AG20443 (cell line): Measurements from ENCODE around the gene AGPAT4.

ENCODE experiments used
- DNase-seq: peaks from one replicate; pipeline ENCODE4 v3.0.0; 2012; ENCODE audit warnings: low spot score, mixed read lengths

The AGPAT4 gene

DNA sequence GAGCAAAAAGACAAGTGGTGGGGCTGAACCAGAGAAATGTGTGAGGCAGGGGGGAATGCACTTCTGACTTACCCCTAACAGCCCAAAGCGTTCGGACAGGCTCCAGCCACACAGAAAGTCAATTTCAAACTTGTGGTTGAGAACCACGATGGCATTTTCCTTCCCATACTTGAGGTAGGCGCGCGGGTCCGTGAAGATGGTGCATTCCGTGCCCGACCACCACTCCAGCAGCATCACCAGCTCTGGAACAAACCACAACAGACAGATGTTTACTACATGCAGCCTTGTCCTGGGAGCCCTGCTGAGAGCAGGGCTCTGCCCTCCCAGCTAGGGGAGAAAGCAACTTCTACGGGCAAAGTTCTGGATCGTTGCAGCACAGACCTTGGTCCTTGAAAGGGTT lies 107.7 kb downstream of the AGPAT4 start:
- no peak for DNase-seq

DNA sequence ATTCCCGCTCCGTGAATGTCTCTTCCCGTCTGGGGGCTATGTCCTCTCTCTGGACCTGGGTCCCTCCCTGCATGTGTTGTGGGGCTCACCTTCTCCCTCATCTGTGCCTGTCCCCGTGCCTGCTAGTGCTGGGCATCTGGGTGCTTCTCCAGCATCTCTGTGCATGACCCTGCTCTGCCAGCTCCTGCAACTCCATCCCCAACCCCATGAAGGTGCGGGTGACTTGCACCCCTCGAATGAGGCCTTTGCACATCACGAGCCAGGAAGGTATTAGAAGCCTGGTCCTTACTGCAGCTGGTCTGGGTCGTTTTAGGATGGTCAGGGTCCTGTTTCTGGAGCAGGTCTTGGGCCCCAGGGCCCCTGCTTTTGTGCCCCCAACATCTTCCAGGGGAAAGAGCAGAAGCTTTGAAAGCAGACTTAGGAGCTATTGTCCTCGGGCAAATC lies 109.7 kb downstream of the AGPAT4 start:
- DNase-seq: no peak

DNA sequence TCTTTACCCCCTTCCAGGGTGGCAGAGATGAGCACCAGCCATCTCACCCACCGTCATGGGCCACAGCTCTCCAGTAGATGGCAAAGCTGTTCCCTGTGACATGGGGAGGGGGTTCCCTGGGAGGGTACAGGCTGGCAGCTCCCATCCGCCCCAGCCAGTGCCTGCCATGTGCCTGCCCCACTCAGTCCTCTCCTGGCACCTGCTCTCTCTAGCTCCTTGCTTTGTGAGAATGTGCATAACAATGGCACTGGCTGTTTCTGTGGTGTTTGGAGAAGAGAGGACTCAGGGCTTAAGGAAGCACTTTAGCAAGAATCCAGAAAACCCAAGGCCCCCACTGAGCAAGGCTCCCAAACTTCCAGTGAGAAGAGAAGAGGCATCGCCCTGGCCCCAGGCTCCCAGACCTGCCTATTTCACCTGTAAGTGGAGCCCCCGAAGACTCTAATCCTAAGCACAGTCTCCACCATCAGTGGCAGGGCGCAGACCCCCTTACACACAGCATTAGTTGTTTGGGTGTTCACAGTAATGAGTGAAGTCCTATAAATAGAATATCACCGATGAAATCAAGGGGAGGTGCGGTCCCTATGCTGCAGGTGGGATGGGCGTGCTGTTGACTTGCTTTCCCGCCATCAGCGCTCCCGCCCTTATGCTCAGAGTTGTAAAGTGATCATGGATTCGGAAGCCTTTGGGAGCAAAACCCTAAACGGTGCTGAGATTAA lies 110.2 kb downstream of the AGPAT4 start:
- no peak for DNase-seq

DNA sequence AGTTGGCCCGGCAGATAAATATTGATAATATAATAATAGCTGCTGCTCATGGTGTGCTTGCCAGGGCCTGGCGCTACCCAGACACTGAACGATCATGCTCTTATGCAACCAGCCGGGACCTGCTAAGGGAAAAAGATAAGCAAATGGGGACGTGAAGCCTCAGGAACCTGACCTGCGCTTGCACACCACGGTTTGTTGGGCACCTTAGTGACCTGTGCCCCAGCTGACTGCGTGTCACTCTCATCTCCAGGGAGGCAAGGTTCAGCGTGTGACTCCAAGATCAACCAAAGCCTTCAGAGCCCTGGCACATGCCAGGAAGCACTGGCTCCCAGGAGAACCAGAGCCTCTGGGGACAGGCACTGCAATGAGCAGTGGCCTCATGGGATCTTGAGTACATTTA lies 111.1 kb downstream of the AGPAT4 start:
- no peak for DNase-seq

DNA sequence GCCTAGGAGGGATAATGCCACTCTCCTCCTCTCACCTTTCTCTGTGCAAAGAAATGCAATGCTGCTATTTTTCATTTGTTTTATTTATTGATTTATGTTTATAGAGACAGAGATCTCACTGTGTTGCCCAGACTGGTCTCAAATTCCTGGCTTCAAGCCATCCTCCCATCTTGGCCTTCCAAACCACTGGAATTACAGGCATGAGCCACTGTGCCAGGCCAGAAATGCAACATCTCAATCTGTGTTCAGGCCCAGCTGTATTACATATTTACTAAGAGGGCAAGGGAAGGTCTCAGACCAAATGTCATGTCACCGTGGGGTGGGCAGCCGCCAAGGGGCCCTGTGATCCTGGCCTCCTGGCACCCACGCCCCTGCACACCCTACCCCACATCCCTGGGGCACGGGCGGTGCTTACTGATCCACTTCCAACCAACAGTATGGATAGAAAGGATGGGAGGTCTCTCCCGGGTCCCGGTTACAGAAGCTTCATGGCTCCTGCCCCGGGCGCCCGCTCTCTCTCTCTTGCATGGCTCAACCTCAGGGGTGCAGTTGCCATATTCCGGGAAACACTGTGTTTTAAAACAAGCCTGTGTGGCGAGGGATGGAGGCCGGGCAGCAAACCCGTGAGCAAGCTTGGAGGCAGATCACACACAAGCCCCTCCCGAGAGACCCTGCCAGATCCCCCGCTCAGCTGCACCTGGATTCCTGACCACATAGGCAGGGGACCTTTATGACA lies 111.8 kb downstream of the AGPAT4 start:
- DNase-seq: peak; percentile 66

DNA sequence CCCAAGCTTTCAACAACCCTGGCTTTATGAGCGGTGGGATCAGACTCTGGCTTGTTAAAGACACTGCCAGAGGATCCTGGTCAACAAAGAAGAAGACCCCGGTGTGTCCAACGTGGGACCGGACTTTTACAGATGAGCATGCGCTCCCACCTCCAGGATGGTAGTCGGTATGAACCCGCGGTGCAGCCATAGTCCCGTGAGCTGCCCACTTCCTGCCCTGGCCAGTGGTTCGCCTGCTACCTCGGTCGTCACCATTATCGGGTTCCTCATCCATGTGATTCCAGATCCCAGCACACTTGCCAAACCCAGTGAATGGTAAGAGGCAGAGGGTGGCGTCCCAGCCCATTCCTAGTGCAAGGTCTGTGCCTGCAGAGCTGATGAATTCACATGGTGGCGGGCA lies 112.7 kb downstream of the AGPAT4 start:
- DNase-seq: no peak

DNA sequence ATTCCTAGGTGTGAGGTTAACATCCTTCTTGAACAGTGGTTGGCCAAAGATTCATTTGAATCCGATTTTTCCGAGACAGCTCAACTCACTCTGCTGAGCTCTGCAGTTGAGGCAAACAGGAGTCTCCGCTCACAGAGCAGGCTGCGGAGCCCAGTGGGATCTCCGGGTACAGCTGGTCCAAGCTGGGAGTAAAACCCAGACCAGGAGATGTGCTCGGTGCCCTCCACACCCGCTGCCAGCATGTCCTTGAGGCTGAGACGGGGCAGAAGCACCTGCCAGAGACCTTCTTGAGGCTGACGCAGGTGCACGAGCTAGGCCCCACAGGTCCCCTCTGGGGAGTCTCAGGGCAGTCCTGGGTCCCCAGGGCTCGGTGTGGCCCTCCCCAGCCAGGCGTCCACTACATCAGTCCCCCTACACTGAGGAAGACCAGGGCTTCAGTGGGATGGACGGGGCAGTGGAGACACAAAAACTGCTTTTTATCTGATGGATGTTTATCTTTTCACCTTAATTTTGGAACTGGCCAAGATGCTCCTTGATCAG lies 119.0 kb downstream of the AGPAT4 start:
- DNase-seq: no peak

DNA sequence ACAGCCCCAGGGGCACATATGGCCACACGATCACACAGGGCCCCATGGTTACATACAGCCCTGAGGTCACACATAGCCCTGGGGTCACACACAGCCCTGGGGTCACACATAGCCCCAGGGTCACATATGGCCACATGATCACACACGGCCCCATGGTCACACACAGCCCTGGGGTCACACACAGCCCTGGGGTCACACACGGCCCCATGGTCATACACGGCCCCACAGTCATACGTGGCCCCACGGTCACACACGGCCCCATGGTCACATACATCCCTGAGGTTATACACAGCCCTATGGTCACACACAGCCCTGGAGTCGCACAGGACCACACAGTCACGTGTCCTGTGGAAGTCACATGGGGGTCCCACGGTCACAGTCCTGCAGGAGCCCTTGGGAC lies 120.1 kb downstream of the AGPAT4 start:
- no peak for DNase-seq

DNA sequence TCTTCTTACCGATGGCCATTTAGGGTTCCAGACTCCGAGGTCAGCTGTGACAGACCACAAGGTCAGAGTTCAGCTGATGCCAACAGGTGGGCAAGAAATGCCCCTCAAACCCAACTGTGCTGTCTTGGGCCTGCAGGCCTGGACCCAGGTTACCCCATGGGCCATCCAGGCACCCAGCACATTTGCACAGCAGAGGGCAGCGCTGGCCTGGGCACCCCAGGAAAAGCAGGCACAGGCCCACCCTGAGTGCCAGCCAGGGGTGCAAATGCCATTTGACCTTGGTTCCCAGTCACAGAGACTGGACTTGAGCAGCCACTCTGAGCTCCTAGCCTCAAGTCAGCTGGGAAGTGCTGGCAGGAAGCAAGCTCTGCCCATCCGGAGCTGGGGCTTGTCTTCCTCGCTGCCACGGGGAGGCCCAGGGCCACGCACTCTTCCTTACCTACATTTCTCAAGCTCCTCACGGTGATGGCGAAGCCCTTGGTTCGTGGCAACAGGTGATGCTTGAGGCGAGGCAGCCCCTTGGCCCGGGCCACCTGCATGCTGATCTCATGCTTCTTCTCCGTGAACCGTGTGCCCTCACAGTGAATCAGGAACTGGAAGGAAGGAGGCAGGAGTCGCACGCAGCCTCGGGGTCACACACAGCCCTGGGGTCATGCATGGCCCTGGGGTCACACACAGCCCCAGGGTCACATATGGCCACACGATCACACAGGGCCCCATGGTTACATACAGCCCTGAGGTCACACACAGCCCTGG lies 120.8 kb downstream of the AGPAT4 start:
- peak; percentile 68 for DNase-seq

DNA sequence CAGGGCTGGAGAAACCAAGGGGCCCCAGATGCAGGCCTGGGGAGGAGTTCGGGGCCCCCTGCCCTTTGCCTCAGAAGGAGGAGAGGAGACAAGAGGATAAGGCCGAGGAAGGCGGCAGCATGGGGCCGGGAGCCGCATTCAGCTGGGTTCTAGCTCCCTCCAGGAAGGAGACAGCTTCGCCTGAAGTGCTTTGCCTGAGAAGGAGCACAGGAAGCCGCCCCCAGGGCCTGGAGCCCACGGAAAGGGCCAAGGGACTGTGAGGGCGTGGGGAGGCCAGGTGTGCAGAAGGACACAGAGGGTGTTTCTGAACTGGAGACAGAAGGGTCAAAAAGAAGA lies 121.4 kb downstream of the AGPAT4 start:
- DNase-seq: no peak

DNA sequence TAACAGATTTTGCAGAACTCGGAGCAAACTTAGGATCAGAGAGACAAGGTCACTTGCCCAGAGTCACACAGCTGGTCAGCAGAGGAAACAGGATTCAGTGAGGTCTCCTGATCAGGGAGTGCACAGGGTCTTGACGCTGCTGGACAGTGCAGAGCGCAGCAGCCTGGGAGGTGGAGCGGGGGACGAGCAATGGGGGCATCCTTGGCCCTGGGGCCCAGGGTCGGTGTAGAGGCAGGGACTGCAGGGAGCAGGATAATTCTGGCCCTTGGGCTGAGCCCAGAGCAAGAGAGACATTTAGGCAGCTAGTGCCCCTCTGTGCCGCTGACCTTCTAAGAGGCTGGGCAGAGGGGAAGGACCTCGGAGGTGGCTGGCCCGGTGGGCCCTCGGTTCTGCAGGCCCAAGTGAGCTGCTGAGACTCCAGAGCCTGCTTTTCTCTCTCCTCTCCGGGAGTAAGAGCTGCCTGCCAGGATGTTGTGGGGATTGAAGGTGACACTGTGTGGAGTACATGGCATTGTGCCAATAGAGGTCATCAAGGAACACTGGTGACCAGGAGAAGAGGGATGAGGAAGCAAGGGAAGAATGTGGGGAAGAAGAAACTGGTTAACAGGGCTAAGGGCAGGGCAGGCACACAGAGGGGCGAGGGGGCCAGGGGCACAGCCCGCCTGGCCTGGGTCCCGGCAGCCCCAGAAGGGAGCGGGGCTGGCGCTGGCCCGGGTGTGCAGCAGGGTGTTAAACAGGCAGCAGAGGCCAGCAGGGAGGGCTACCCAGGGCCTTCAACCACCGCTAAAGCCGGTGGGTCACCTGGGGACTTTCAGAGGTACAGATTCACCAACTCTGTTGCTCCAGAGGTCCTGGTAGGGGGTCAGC lies 122.0 kb downstream of the AGPAT4 start:
- DNase-seq: no peak

DNA sequence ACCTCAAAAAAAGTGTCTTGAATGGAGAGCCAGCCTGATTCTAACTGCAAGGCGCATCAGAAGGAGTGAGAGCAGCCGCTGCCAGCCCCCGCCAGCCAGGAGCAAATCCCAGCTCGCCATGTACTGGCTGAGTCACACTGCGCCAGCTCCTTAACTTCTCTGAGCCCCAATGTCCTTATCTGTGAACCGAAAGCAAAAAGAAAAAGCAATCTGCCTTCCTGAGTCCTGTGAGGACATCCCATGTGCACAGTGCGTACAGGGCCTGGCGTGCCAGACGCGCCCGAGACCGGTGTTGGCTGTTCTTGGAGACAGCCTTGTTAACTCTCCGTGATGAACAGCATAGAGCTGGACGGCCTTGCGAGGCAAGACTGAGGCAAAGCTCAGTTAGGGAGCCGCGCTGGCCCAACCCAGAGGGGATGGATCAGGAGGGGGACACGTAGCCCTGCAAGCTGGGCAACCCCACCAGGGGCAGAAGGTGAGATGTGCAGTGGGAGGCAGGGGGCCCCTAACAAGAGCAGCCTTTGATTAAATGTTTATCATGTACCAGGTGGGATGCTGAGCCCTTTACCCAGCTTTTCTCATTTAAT lies 122.7 kb downstream of the AGPAT4 start:
- no peak for DNase-seq

DNA sequence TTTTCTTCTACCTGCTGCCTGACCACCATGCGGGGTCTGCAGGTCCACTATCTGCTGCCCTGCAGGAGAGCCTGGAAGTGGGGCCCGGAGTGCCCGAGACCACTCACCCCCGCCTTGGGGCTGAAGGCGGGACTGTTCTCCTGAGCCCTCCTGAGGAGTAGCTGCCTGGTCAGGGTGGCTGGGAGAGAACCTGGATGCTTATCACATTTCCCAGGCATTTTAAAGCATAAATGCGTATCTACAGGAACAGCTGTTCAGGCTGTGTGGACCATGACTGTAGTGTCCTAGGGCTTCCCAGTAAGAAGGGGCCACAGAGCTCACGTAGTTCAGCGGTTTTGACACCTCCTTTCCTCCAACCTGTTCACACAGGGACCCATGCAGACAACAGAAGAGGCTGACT lies 123.3 kb downstream of the AGPAT4 start:
- no peak for DNase-seq

DNA sequence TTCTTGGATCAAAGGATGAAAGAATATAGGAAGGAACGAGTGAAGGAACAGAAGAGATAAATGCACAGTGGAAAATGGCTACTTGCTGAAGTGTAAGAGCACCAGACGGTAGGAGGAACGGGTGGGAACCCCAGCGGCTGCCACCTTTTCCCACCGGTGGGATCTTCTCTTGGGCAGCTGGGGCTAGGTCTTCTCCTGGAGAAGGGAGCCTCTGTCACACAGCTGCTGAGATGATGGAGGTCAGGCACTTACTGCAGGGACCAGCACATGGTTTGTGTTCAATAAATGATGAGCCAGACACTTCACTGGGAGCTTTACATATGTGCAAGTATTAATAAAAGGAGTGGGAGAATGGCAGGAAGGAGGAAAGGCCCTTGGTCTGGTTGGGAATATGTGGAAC lies 123.7 kb downstream of the AGPAT4 start:
- no peak for DNase-seq

DNA sequence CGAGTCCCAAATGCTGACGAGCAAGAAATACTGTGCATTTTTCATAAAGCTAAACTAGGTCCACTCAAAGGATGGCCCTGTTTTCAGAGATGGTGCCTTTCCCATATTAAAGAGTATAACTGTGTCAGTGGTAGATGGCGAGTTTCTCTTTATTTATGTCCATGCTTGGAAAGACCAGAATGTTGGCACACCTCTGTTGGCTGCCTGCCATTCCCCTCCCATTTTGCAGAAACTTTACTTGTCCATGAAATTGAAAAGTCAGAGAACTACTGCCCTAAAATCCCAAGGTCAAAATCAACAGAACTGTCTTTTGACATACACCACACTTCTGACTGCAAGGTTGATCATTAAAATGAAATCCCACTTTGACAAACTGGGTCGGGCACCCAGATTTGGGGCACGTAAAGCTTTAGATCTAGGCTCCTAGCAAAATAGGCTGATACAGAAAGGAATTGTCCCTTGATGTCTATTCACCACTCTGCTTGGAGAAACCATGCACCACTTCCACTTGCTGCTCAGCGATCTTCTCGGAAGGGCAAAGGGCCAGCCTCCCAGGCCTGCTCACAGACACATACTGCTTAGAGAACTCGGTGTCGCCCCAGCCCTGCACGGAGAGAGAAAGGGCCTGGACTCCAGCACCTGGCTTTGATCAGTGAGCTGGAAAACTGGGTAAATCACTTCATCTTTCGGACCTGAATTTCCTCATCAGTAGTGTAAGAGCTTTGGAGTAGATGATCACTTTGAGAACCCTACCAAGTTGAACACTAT lies 130.0 kb downstream of the AGPAT4 start:
- DNase-seq: no peak

DNA sequence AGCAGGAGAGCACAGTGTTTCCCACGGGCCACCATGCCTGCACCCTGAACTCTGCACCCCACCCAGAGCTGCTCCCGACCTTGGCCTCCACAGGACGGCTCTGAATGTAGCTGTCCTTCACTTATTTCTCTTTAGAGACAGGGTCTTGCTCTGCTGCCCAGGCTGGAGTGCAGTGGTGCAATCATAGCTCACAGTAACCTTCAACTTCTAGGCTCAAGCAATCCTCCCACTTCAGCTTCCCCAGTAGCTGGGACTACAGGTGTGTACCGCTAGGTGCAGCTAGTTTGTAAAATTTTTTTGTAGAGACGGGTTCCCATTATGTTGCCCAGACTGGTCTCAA lies 130.9 kb downstream of the AGPAT4 start:
- DNase-seq: no peak

DNA sequence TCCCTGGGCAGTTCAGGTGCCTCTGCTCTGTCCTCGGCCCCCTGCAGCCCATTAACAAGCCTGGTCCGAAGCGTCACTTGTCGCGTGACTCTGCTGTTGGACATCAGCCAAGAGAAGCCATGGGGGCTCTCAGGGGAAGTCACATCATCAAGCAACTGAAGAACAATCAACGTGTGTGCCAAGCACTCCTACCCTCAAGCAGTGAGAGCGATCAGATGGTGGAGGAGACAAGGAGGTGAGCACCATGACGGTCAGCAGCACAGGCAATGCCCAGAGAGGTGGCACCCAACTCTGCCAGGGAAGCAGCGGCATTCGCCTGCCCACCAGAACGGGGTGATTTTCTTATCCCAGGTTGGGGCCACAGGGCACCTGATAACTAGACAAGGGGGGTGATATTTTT lies 132.7 kb downstream of the AGPAT4 start:
- no peak for DNase-seq

DNA sequence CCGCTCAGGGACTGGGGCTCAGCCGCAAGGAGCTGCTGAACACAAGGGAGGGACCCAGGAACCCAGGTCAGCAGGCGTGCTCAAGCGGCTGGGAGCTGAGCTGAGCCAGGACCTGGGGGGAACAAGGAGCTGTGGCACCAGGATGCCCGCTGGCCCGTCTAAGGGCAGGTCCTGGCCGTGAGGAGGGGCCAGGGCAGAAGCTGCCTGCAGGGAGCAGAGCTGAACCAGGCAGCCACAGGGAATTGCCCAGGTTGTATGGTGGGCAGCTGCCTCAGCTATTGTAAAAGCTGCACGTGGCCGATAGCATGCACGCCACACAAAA lies 133.3 kb downstream of the AGPAT4 start:
- no peak for DNase-seq

DNA sequence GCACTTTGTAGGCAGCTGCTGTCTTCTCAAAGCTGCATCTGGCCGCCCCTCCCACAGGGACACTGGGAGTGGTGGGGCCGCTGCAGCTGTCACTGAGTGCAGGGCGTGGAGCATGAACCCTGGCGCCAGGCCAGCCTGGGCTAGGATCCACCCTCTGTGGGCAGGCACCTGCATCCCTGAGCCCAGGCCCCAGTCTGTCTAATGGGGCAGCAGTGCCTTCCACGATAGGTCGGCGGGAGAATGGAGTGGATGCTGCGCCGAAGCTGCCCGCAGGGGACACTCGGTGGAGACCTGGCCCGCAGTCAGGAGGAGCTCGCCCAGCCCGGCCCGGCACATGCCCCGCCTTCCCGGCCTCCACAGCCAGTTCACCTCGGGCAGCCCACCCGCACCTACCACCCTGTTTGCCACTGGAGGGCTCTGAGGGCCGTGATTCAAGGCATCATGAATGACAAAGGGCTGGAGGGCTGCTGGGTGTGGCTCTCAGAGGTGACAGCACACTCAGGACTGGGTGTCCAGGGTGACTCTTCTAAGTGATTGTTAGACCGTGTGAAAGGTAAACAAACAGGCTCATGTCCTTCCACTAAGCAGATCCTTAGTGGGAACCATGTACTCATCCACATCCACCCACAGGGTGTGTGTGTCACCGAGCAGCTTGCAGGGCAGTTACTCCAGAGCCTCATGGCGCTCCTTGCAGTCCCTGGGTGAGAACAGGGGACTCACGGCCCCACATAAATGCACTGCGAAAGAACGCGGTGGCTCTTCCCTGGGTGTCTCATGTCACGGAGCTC lies 133.9 kb downstream of the AGPAT4 start:
- DNase-seq: no peak

DNA sequence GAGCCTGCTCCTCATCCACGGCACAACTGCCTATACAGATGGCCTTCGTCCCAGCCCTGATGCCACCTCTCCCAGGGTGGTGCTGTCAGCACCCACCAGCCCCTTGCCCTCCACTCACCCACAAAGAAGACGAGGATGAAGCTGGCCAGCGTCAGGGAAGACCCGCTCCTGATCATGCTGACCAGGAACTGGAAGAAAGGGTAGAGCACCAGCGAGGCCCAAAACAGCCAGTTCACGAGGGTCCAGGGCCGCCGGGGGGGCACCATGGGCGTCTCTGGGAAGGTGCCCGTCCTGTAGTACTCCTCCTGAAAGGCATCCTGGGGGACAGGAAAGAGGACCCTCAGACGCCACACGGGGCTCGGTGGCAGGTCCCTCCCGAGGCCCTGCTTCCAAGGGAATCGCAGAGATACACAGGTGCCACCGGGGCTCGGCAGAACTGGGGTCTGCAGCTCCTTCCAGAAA lies 134.5 kb downstream of the AGPAT4 start:
- DNase-seq: no peak
